MCF 10A (cell line): ENCODE data around the gene BIRC5. TPM values are rescaled to one million over a fixed set of nuclear protein-coding genes. Genes with fewer than 3 reads are reported as not detected.

Experiments used
- BruUV-seq: library from RNA; stranded (reverse); fragments of 400-500 nt; replicated peaks from 2 replicates; lab custom pipeline; 2021; lab: Mats Ljungman, UMichigan
- CTCF ChIA-PET: fragments of 300-600 bp; sonication (Branson Sonifier 250); formaldehyde crosslinking; extraction: SDS; loops from one replicate; lab custom pipeline; 2021; ENCODE audit warnings: antibody characterized with exemption, inconsistent platforms; lab: Yijun Ruan, JAX
- POLR2A ChIA-PET: fragments of 300-600, 350-650 bp; sonication (Branson Sonifier 250); formaldehyde crosslinking; extraction: SDS; loops from one replicate; lab custom pipeline; 2020; ENCODE audit warnings: antibody characterized with exemption, inconsistent platforms; lab: Yijun Ruan, JAX
- DNase-seq: peaks from one replicate; pipeline ENCODE4 v3.0.0-alpha.2; 2018; ENCODE audit not compliant: unreplicated experiment
- H3K27ac Mint-ChIP-seq: one replicate; pipeline ENCODE4 v1.8.0; 2022; ENCODE audit warnings: mild to moderate bottlenecking, low read depth, mixed read lengths; ENCODE audit not compliant: unreplicated experiment
- H3K27me3 Mint-ChIP-seq: one replicate; pipeline ENCODE4 v1.8.0; 2022; ENCODE audit warnings: mixed read lengths; ENCODE audit not compliant: insufficient read depth, unreplicated experiment
- H3K36me3 Mint-ChIP-seq: one replicate; pipeline ENCODE4 v1.8.0; 2022; ENCODE audit warnings: mild to moderate bottlenecking, moderate library complexity, mixed read lengths; ENCODE audit not compliant: insufficient read depth, unreplicated experiment
- H3K4me1 Mint-ChIP-seq: one replicate; pipeline ENCODE4 v1.8.0; 2022; ENCODE audit warnings: mixed read lengths; ENCODE audit not compliant: insufficient read depth, unreplicated experiment
- H3K4me3 Mint-ChIP-seq: one replicate; pipeline ENCODE4 v1.8.0; 2022; ENCODE audit warnings: mild to moderate bottlenecking, moderate library complexity, mixed read lengths; ENCODE audit not compliant: unreplicated experiment
- H3K9me3 Mint-ChIP-seq: one replicate; pipeline ENCODE4 v1.8.0; 2022; ENCODE audit warnings: mixed read lengths; ENCODE audit not compliant: unreplicated experiment
- intact Hi-C: fragments of 100-400 bp; cut with micrococcal nuclease; formaldehyde crosslinking; loops from 2 replicates; pipeline ENCODE4 v1.14.1; 2022
- total RNA-seq: library from RNA; stranded (reverse); gene quantifications from 2 replicates; pipeline ENCODE4 v1.2.3, GENCODE V29; 2022
- TF ChIP-seq, protein P1 (sequence below): fragments of 200-600 bp; IDR thresholded peaks from one replicate; pipeline ENCODE4 v1.8.0; 2022; ENCODE audit warnings: antibody characterized with exemption, mild to moderate bottlenecking; ENCODE audit not compliant: unreplicated experiment

The BIRC5 gene
- total RNA-seq, 1 experiment from 2014 or later: 45.6 TPM

GRCh38 chr17:78224231-78225087 lies 10.4 kb downstream of the BIRC5 start:
- no TSS peak for BruUV-seq
- POLR2A ChIA-PET: no interaction called here
- H3K36me3 Mint-ChIP-seq: peaks cover 38% of the 10 kb centered on the region
- no peak overlapping the region for H3K27ac Mint-ChIP-seq
- CTCF ChIA-PET: interaction anchor here (0.6 kb wide), 2 partner anchors 167 to 190 kb away, joined by 3 read pairs; no protein-coding TSS in a partner anchor
- H3K27me3 Mint-ChIP-seq: no peaks in the 10 kb centered on the region
- intact Hi-C loops: no loop called here
- no peaks in the 10 kb centered on the region for H3K4me1 Mint-ChIP-seq
- TF ChIP-seq, protein P1, sequence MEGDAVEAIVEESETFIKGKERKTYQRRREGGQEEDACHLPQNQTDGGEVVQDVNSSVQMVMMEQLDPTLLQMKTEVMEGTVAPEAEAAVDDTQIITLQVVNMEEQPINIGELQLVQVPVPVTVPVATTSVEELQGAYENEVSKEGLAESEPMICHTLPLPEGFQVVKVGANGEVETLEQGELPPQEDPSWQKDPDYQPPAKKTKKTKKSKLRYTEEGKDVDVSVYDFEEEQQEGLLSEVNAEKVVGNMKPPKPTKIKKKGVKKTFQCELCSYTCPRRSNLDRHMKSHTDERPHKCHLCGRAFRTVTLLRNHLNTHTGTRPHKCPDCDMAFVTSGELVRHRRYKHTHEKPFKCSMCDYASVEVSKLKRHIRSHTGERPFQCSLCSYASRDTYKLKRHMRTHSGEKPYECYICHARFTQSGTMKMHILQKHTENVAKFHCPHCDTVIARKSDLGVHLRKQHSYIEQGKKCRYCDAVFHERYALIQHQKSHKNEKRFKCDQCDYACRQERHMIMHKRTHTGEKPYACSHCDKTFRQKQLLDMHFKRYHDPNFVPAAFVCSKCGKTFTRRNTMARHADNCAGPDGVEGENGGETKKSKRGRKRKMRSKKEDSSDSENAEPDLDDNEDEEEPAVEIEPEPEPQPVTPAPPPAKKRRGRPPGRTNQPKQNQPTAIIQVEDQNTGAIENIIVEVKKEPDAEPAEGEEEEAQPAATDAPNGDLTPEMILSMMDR: no peak
- H3K4me3 Mint-ChIP-seq: no peak overlapping the region
- DNase-seq: no peak
- no peaks in the 10 kb centered on the region for H3K9me3 Mint-ChIP-seq

DNA sequence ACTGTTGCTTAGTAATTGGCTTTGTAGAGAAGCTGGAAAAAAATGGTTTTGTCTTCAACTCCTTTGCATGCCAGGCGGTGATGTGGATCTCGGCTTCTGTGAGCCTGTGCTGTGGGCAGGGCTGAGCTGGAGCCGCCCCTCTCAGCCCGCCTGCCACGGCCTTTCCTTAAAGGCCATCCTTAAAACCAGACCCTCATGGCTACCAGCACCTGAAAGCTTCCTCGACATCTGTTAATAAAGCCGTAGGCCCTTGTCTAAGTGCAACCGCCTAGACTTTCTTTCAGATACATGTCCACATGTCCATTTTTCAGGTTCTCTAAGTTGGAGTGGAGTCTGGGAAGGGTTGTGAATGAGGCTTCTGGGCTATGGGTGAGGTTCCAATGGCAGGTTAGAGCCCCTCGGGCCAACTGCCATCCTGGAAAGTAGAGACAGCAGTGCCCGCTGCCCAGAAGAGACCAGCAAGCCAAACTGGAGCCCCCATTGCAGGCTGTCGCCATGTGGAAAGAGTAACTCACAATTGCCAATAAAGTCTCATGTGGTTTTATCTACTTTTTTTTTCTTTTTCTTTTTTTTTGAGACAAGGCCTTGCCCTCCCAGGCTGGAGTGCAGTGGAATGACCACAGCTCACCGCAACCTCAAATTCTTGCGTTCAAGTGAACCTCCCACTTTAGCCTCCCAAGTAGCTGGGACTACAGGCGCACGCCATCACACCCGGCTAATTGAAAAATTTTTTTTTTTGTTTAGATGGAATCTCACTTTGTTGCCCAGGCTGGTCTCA lies 11.2 kb downstream of the BIRC5 start:
- Mint-ChIP-seq H3K9me3 (no peaks in the 10 kb centered on the region), H3K36me3 (peaks cover 31% of the 10 kb centered on the region), H3K27ac (no peak overlapping the region), H3K27me3 (no peaks in the 10 kb centered on the region), H3K4me1 (no peaks in the 10 kb centered on the region), H3K4me3 (no peak overlapping the region)
- no TSS peak for BruUV-seq
- ChIA-PET CTCF (interaction anchor here (0.6 kb wide), 2 partner anchors 189 to 1066 kb away, joined by 3 read pairs; no protein-coding TSS in a partner anchor), POLR2A (no interaction called here)
- TF ChIP-seq, protein P1: no peak
- intact Hi-C loops: no loop called here
- no peak for DNase-seq

DNA sequence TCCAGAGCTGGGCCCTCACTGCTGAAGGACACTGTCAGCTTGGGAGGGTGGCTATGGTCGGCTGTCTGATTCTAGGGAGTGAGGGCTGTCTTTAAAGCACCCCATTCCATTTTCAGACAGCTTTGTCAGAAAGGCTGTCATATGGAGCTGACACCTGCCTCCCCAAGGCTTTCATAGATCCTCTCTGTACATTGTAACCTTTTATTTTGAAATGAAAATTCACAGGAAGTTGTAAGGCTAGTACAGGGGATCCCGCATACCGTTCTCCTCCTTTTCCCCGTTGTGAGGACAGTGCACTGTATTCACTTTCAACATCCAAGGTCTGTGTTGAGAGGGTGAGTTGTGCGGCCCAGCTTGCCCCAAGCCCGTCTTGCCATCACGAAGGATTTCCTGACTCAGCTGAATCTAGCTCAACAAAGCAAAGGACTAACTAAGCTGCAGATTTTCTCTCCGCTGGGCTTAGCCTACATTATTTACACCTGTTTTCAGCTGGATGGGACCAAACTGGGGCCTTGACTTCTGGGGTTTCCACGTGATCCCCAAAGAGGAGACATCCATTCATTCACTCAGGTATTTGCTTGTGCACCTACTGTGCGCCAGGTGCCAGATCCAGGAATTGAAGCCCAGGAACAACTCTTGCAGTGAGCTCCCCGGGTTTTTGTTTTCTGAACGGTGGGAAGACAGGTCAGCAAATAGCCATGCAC lies 12.2 kb downstream of the BIRC5 start:
- Mint-ChIP-seq H3K27me3 (peaks cover 8% of the 10 kb centered on the region), H3K27ac (no peak overlapping the region), H3K36me3 (peaks cover 25% of the 10 kb centered on the region), H3K4me3 (no peak overlapping the region), H3K9me3 (no peaks in the 10 kb centered on the region), H3K4me1 (no peaks in the 10 kb centered on the region)
- ChIA-PET POLR2A (no interaction called here), CTCF (interaction anchor here (0.6 to 2.1 kb wide), 3 partner anchors 23 to 1067 kb away, joined by 3 to 11 read pairs (median 8); no protein-coding TSS in a partner anchor)
- DNase-seq: no peak
- TF ChIP-seq, protein P1: no peak
- BruUV-seq: no TSS peak
- intact Hi-C loops: no loop called here
